ENCODE results near the gene HCAR3.
"Not testable (repeated sequence)": the region's sequence is repeated elsewhere in the genome, so short reads cannot be mapped to it uniquely, and the experiment has no call there.

- not testable (repeated sequence) for TF ChIP-seq POLR2A (IDR thresholded peaks at IDR 0.05)
- TF ChIP-seq, protein P1, sequence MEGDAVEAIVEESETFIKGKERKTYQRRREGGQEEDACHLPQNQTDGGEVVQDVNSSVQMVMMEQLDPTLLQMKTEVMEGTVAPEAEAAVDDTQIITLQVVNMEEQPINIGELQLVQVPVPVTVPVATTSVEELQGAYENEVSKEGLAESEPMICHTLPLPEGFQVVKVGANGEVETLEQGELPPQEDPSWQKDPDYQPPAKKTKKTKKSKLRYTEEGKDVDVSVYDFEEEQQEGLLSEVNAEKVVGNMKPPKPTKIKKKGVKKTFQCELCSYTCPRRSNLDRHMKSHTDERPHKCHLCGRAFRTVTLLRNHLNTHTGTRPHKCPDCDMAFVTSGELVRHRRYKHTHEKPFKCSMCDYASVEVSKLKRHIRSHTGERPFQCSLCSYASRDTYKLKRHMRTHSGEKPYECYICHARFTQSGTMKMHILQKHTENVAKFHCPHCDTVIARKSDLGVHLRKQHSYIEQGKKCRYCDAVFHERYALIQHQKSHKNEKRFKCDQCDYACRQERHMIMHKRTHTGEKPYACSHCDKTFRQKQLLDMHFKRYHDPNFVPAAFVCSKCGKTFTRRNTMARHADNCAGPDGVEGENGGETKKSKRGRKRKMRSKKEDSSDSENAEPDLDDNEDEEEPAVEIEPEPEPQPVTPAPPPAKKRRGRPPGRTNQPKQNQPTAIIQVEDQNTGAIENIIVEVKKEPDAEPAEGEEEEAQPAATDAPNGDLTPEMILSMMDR (IDR thresholded peaks at IDR 0.05), result not testable (repeated sequence)
These were observed at the start of gene HCAR3 for GRCh38 chr12:122716658-122717057.
